22Rv1 (cell line): ENCODE measurements around the gene JMJD7.

Experiments
- H3K27ac ChIP-seq: fragments of 450-650 bp; 2 replicates; pipeline ENCODE4 v1.5.1; 2017
- ZFX ChIP-seq: fragments of 450-650 bp; IDR thresholded peaks from 2 replicates; pipeline ENCODE4 v1.6.1; 2017; ENCODE audit warnings: antibody characterized with exemption, borderline replicate concordance
- TF ChIP-seq, protein P1 (sequence below): fragments of 450-650 bp; IDR thresholded peaks from 2 replicates; pipeline ENCODE4 v1.5.1; 2017; ENCODE audit warnings: mild to moderate bottlenecking

JMJD7 gene

GRCh38 chr15:41794081-41794480, 33.8 kb upstream of the JMJD7 start:
- no peak for TF ChIP-seq ZFX
- TF ChIP-seq, protein P1, sequence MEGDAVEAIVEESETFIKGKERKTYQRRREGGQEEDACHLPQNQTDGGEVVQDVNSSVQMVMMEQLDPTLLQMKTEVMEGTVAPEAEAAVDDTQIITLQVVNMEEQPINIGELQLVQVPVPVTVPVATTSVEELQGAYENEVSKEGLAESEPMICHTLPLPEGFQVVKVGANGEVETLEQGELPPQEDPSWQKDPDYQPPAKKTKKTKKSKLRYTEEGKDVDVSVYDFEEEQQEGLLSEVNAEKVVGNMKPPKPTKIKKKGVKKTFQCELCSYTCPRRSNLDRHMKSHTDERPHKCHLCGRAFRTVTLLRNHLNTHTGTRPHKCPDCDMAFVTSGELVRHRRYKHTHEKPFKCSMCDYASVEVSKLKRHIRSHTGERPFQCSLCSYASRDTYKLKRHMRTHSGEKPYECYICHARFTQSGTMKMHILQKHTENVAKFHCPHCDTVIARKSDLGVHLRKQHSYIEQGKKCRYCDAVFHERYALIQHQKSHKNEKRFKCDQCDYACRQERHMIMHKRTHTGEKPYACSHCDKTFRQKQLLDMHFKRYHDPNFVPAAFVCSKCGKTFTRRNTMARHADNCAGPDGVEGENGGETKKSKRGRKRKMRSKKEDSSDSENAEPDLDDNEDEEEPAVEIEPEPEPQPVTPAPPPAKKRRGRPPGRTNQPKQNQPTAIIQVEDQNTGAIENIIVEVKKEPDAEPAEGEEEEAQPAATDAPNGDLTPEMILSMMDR = no peak
- no peak overlapping the region for H3K27ac ChIP-seq

- H3K27ac ChIP-seq = no peak overlapping the region
- TF ChIP-seq, protein P1 = no peak
- TF ChIP-seq ZFX = no peak
Measured at GRCh38 chr15:41795996-41796856, 31.7 kb upstream of the JMJD7 start.

GRCh38 chr15:41797201-41797944, 30.5 kb upstream of the JMJD7 start:
- no peak overlapping the region for H3K27ac ChIP-seq
- TF ChIP-seq ZFX = no peak
- TF ChIP-seq, protein P1 = no peak

DNA sequence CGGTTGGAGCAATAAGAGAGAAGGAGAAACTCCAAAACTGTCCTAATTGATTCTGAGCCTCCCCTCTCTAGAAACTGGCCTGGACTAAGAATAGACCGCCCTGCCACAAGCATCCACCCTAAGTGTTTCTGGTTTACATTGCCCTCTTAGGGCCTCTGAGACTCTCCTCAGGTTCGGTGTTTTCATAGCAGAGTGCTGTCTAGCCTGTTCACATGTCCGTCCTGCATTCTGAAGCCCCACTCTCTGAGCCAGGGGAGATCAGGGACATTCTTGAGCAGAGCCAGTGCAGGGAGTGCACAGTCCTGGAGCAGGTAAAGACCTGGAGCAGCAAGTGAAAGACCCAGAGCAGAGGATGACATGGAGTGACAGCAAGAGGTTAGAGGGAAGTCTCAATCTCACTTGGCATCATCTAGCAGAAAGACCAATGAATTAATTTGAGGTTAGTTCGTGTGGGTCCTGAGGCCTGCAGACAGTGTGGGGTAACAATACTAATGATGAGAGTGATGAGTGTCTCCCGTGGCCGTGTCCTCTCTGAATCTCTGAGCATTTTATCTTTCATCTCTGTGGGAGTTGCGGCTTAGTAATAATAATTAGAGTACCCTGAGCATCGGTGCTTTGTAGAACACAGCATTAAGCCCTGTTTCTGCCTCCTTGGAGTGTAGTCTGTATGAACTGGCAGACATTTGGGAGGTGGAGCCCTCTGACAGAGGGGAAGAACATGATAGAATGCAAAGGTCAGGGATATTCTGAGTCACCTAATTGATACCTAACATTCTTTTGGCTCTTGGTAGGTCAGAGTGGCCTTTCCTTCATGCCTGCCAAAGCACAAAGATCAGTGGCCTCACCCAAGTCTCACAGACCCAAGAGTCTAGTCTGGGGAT, 29.0 kb upstream of the JMJD7 start:
- TF ChIP-seq, protein P1 = no peak
- TF ChIP-seq ZFX = no peak
- H3K27ac ChIP-seq = no peak overlapping the region

DNA sequence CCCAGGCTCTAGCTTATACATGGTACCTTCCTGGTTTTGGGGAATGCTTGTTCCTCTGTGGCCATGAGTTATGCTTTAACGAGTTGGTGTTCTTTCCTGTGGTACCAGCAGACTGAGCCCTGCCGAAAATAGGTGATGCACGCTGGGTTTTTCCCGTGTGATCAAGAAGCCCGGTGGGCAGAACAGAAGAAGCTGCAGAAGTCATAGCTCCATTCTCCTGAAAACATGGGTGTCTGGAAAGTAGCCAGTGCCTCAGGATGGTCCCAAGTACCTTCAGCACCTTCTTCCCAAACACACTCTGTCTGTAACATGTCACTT, 28.4 kb upstream of the JMJD7 start:
- no peak overlapping the region for H3K27ac ChIP-seq
- TF ChIP-seq, protein P1 = no peak
- TF ChIP-seq ZFX = no peak

- H3K27ac ChIP-seq = no peak overlapping the region
- TF ChIP-seq, protein P1 = no peak
- no peak for TF ChIP-seq ZFX
Measured at GRCh38 chr15:41801185-41801584, 26.7 kb upstream of the JMJD7 start.
